GM18511 (cell line): ENCODE results near the gene POLR2I.

Experiments used
- ATAC-seq: cut with Tn5 transposase; IDR thresholded peaks from one replicate; pipeline ENCODE4 v1.9.1; 2021; ENCODE audit warnings: mild to moderate bottlenecking, moderate library complexity; ENCODE audit not compliant: unreplicated experiment

Gene POLR2I

GRCh38 chr19:36064826-36065225, 49.8 kb downstream of the POLR2I start:
- no peak for ATAC-seq
